ENCODE measurements around the gene UTS2B.
"Not testable (repeated sequence)": the region's sequence is repeated elsewhere in the genome, so short reads cannot be mapped to it uniquely, and the experiment has no call there.

UTS2B gene

DNA sequence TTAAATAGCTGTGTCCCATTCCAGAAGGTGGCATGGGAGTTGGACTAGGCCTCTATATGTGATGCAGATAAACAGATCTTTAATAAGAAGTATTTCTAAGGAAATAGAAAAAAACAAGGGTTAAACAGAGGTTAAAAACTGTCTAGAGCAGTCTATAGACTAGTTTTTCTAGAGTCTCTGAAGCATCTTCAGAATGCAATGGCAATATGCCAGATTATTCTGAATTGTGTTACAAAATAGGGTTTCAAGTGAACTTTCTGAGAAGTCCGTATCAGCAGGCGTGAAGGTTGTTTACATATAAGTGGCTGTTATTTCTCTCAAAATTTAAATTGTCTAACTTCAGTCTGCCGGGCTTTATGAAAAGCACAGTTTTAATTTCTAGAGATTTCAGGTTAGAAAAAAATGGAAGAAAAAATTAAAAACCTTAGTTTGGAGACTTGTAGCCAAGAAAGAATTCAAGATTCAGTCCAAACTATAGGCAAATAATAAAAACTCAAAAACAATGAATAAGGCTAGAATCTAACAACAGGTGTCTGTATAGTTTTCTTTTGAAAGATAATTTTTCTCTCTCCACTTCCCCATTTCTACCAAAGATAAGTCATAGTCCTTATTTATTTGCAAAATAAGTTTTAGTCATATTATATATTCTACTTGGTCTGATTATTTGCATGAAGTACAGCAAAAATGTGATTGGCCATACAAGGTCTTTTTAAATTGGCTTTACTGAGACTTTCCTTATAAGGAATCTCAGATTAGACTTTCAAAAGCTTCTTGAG, 76.0 kb downstream of the UTS2B start:
- Histone ChIP-seq H3K4me2 (ENCODE audit: low read length, poor library complexity, severe bottlenecking) (no peak overlapping the region), H4K8ac (ENCODE audit: low read length) (no peak overlapping the region), H3K23ac (ENCODE audit: low read length in 2 of 2) (no peak overlapping the region), H3K18ac (ENCODE audit: low read depth in 1 of 2, low read length in 2 of 2) (no peak overlapping the region), H3K14ac (ENCODE audit: low read length in 2 of 2) (no peak overlapping the region), H3K9ac (ENCODE audit: low read length) (no peak overlapping the region), H2BK5ac (ENCODE audit: low read depth, low read length, poor library complexity, severe bottlenecking) (no peak overlapping the region), H2AK5ac (ENCODE audit: low read length, severe bottlenecking) (no peak overlapping the region), H3K79me1 (replicated peaks; ENCODE audit: low read length, poor library complexity, severe bottlenecking) (no peaks in the 10 kb centered on the region), H2BK15ac (ENCODE audit: low read depth, poor library complexity, severe bottlenecking) (no peak overlapping the region), H3K4ac (ENCODE audit: low read depth in 1 of 2, low read length in 2 of 2) (no peak overlapping the region), H4K91ac (ENCODE audit: low read length) (no peak overlapping the region), H3K36me3 (ENCODE audit: control insufficient read depth in 1 of 2, insufficient read depth in 2 of 2, low read depth in 1 of 2, low read length in 2 of 2) (no peaks in the 10 kb centered on the region), H3K9me3 (ENCODE audit: control insufficient read depth, low read length) (no peaks in the 10 kb centered on the region), H3K27ac (ENCODE audit: low read length, poor library complexity, severe bottlenecking) (no peak overlapping the region), H2BK12ac (ENCODE audit: low read length in 2 of 2) (no peak overlapping the region), H2AFZ (ENCODE audit: low read depth, low read length) (no peak overlapping the region), H3K4me1 (ENCODE audit: control insufficient read depth, insufficient read depth, low read depth, low read length) (no peaks in the 10 kb centered on the region), H2BK120ac (ENCODE audit: low read depth, low read length) (no peak overlapping the region), H3K27me3 (ENCODE audit: control insufficient read depth in 1 of 2, insufficient read depth in 1 of 2, low read length in 2 of 2) (no peaks in the 10 kb centered on the region), H3K4me3 (ENCODE audit: insufficient read depth in 1 of 2, low read depth in 1 of 2, low read length in 2 of 2) (no peak overlapping the region)
- 71% methylated on average over 2 of the region's 3 CpGs for WGBS
- peak; percentile 35 for DNase-seq

DNA sequence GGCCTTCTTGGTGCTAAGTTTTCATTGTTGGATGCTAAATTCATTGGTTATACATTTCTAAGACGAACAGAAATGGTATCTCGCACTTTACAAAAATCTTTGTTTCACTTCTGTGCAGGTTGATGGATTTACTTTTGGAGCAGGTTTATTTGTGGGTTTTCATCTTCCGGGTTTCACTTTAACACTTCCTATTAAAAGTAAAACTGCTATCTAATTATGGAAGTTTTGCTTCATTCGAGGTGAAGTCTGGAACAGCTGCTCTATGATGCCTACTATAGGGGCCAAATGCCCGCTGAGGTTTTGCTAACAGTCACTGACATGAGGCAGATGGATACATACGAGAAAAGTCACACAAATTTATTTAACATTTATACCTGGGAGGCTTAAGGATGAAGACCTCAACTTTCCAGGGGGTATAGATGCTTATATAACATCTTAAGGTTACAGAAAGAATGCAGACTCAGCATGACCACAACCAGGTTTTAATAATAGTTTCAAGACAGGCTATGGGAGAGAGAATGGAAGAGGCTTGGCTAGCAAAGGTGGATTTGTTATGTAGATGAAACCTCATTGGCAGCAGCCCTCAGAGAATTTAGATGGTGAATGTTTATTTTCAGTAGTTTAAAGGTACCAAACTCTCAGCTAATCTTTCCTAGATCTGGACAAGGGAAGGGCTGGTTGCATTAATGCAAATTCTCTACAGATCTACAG, 77.1 kb downstream of the UTS2B start:
- no peak for DNase-seq
- Histone ChIP-seq H2BK5ac (ENCODE audit: low read depth, low read length, poor library complexity, severe bottlenecking) (no peak overlapping the region), H3K27me3 (ENCODE audit: control insufficient read depth in 1 of 2, insufficient read depth in 1 of 2, low read length in 2 of 2) (no peaks in the 10 kb centered on the region), H4K91ac (ENCODE audit: low read length) (no peak overlapping the region), H3K23ac (ENCODE audit: low read length in 2 of 2) (no peak overlapping the region), H3K4me1 (ENCODE audit: control insufficient read depth, insufficient read depth, low read depth, low read length) (no peaks in the 10 kb centered on the region), H3K27ac (ENCODE audit: low read length, poor library complexity, severe bottlenecking) (no peak overlapping the region), H3K79me1 (replicated peaks; ENCODE audit: low read length, poor library complexity, severe bottlenecking) (no peaks in the 10 kb centered on the region), H2BK120ac (ENCODE audit: low read depth, low read length) (no peak overlapping the region), H2BK15ac (ENCODE audit: low read depth, poor library complexity, severe bottlenecking) (no peak overlapping the region), H3K9ac (ENCODE audit: low read length) (no peak overlapping the region), H3K9me3 (ENCODE audit: control insufficient read depth, low read length) (no peaks in the 10 kb centered on the region), H3K4me2 (ENCODE audit: low read length, poor library complexity, severe bottlenecking) (no peak overlapping the region), H4K8ac (ENCODE audit: low read length) (no peak overlapping the region), H3K18ac (ENCODE audit: low read depth in 1 of 2, low read length in 2 of 2) (no peak overlapping the region), H3K4ac (ENCODE audit: low read depth in 1 of 2, low read length in 2 of 2) (no peak overlapping the region), H2BK12ac (ENCODE audit: low read length in 2 of 2) (no peak overlapping the region), H2AFZ (ENCODE audit: low read depth, low read length) (no peak overlapping the region), H2AK5ac (ENCODE audit: low read length, severe bottlenecking) (no peak overlapping the region), H3K36me3 (ENCODE audit: control insufficient read depth in 1 of 2, insufficient read depth in 2 of 2, low read depth in 1 of 2, low read length in 2 of 2) (no peaks in the 10 kb centered on the region), H3K14ac (ENCODE audit: low read length in 2 of 2) (no peak overlapping the region), H3K4me3 (ENCODE audit: insufficient read depth in 1 of 2, low read depth in 1 of 2, low read length in 2 of 2) (no peak overlapping the region)
- 85% methylated on average over 4 of the region's 6 CpGs for WGBS

DNA sequence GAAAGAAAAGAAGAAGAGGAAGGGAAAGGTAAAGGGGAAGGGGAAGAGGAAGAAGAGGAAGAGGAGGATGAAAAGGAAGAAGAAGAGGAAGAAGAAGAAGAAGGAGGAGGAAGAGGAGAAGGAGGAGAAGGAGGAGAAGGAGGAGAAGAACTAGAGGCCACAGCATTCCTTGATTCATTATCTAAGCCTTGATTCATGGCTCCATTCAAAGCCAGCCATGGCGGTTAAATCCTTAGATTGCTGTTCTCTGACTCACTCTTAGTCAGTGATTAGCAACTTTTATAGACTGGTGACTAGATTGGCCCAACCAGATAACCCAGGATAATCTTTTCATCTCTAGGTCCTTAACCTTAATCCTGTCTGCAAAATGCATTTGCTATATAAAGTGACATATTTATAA, 83.7 kb downstream of the UTS2B start:
- Histone ChIP-seq H2BK120ac (ENCODE audit: low read depth, low read length) (no peak overlapping the region), H3K4me2 (ENCODE audit: low read length, poor library complexity, severe bottlenecking) (no peak overlapping the region), H3K23ac (ENCODE audit: low read length in 2 of 2) (no peak overlapping the region), H3K14ac (ENCODE audit: low read length in 2 of 2) (no peak overlapping the region), H2AK5ac (ENCODE audit: low read length, severe bottlenecking) (no peak overlapping the region), H3K79me1 (replicated peaks; ENCODE audit: low read length, poor library complexity, severe bottlenecking) (no peaks in the 10 kb centered on the region), H3K4me1 (ENCODE audit: control insufficient read depth, insufficient read depth, low read depth, low read length) (no peaks in the 10 kb centered on the region), H3K27ac (ENCODE audit: low read length, poor library complexity, severe bottlenecking) (no peak overlapping the region), H3K9me3 (ENCODE audit: control insufficient read depth, low read length) (no peaks in the 10 kb centered on the region), H2BK12ac (ENCODE audit: low read length in 2 of 2) (no peak overlapping the region), H4K8ac (ENCODE audit: low read length) (no peak overlapping the region), H3K4ac (ENCODE audit: low read depth in 1 of 2, low read length in 2 of 2) (no peak overlapping the region), H2BK5ac (ENCODE audit: low read depth, low read length, poor library complexity, severe bottlenecking) (no peak overlapping the region), H2AFZ (ENCODE audit: low read depth, low read length) (no peak overlapping the region), H3K27me3 (ENCODE audit: control insufficient read depth in 1 of 2, insufficient read depth in 1 of 2, low read length in 2 of 2) (no peaks in the 10 kb centered on the region), H2BK15ac (ENCODE audit: low read depth, poor library complexity, severe bottlenecking) (no peak overlapping the region), H4K91ac (ENCODE audit: low read length) (no peak overlapping the region), H3K9ac (ENCODE audit: low read length) (no peak overlapping the region), H3K18ac (ENCODE audit: low read depth in 1 of 2, low read length in 2 of 2) (no peak overlapping the region), H3K4me3 (ENCODE audit: insufficient read depth in 1 of 2, low read depth in 1 of 2, low read length in 2 of 2) (no peak overlapping the region), H3K36me3 (ENCODE audit: control insufficient read depth in 1 of 2, insufficient read depth in 2 of 2, low read depth in 1 of 2, low read length in 2 of 2) (no peaks in the 10 kb centered on the region)
- 33% methylated on average over 1 of the region's 1 CpG for WGBS
- peak; percentile 80 for DNase-seq

DNA sequence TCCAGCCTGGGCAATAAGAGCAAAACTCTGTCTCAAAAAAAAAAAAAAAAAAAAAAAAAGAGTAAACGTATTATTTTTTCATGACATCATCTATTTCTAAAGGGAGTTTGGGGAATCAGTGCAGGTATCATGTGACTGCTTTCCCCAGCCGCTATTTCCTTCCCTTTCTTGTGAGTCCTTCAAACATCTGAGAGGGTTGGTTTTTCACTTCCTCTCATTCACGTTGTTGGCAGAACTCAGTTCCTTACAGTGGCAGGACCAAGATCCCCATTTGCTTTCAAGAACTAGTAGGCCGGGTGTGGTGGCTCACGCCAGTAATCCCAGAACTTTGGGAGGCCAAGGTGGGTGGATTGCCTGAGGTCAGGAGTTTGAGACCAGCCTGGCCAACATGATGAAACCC, 84.3 kb downstream of the UTS2B start:
- WGBS, result 95% methylated on average over 4 of the region's 5 CpGs
- not testable (repeated sequence) for H3K23ac ChIP-seq (ENCODE audit: low read length in 2 of 2); H2BK15ac ChIP-seq (ENCODE audit: low read depth, poor library complexity, severe bottlenecking); H3K27me3 ChIP-seq (ENCODE audit: control insufficient read depth in 1 of 2, insufficient read depth in 1 of 2, low read length in 2 of 2); H3K4me1 ChIP-seq (ENCODE audit: control insufficient read depth, insufficient read depth, low read depth, low read length); H3K14ac ChIP-seq (ENCODE audit: low read length in 2 of 2); H3K4me3 ChIP-seq (ENCODE audit: insufficient read depth in 1 of 2, low read depth in 1 of 2, low read length in 2 of 2); H3K79me1 ChIP-seq (replicated peaks; ENCODE audit: low read length, poor library complexity, severe bottlenecking); H3K9me3 ChIP-seq (ENCODE audit: control insufficient read depth, low read length); DNase-seq; H4K91ac ChIP-seq (ENCODE audit: low read length); H3K36me3 ChIP-seq (ENCODE audit: control insufficient read depth in 1 of 2, insufficient read depth in 2 of 2, low read depth in 1 of 2, low read length in 2 of 2); H3K27ac ChIP-seq (ENCODE audit: low read length, poor library complexity, severe bottlenecking); H3K4me2 ChIP-seq (ENCODE audit: low read length, poor library complexity, severe bottlenecking); H4K8ac ChIP-seq (ENCODE audit: low read length); H3K9ac ChIP-seq (ENCODE audit: low read length); H2BK120ac ChIP-seq (ENCODE audit: low read depth, low read length); H2BK5ac ChIP-seq (ENCODE audit: low read depth, low read length, poor library complexity, severe bottlenecking)
- Histone ChIP-seq H2AK5ac (ENCODE audit: low read length, severe bottlenecking) (peak overlapping the region; percentile 35), H3K4ac (ENCODE audit: low read depth in 1 of 2, low read length in 2 of 2) (peak overlapping the region in 1 of 2 experiments; percentile 41), H3K18ac (ENCODE audit: low read depth in 1 of 2, low read length in 2 of 2) (peak overlapping the region in 1 of 2 experiments; percentile 8), H2AFZ (ENCODE audit: low read depth, low read length) (peak overlapping the region; percentile 4), H2BK12ac (ENCODE audit: low read length in 2 of 2) (peak overlapping the region in 1 of 2 experiments; percentile 72)

Data from mesenchymal stem cell (in vitro differentiated cells and primary cell).